IgD-negative memory B cell (primary cell): ENCODE measurements around the gene IQCH. TPM values are rescaled to one million over a fixed set of nuclear protein-coding genes. Genes with fewer than 3 reads are reported as not detected.
A peak's percentile ranks its signal among the peaks of the same experiment; 100 is the strongest.

Experiments
- H3K27ac Mint-ChIP-seq, 3 donors: one replicate each; pipeline ENCODE4 v1.8.0; 2020 to 2022; ENCODE audit warnings: mild to moderate bottlenecking in 3 of 3, mixed read lengths in 3 of 3, moderate library complexity in 1 of 3
- H3K27me3 Mint-ChIP-seq: one replicate; pipeline ENCODE4 v1.8.0; 2021; ENCODE audit warnings: mixed read lengths
- H3K36me3 Mint-ChIP-seq: one replicate; pipeline ENCODE4 v1.8.0; 2020; ENCODE audit warnings: mild to moderate bottlenecking, mixed read lengths
- H3K4me1 Mint-ChIP-seq, 3 donors: one replicate each; pipeline ENCODE4 v1.8.0; 2020 to 2022; ENCODE audit warnings: mixed read lengths in 3 of 3, mild to moderate bottlenecking in 1 of 3
- H3K4me3 Mint-ChIP-seq, 4 donors: one replicate each; pipeline ENCODE4 v1.8.0; 2020 to 2022; ENCODE audit warnings: mild to moderate bottlenecking in 4 of 4, mixed read lengths in 4 of 4, moderate library complexity in 3 of 4
- H3K9me3 Mint-ChIP-seq, 3 donors: one replicate each; pipeline ENCODE4 v1.8.0; 2020 to 2021; ENCODE audit warnings: mixed read lengths in 3 of 3, mild to moderate bottlenecking in 1 of 3
- polyA plus RNA-seq: library from polyadenylated mRNA; unstranded; fragments of 300-500 nt; fragmentation: Illumina TruSeq; gene quantifications from one replicate; pipeline ENCODE4 v1.2.3, GENCODE V29; 2021

Gene IQCH
- polyA plus RNA-seq, 1 donor from 2014 or later: 0.13 TPM

DNA sequence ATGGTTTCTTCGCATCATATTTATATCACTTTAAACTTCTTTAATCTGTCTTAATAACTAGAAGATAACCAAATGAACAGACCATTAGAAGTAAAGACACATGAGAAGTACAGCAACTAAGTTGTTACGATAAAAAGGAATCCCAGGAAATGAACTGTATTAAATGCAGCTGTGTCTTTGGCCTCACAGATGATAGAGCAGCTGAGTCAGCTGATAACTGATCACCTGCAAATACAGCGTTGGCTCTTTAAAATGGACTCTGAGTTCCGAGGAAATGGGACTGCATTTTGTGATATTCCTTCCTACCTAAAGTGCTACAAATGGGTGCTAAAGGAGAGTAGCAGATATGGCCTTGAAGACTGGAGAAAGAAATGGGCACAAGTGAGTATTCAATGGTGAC lies 145.3 kb downstream of the IQCH start:
- H3K27ac Mint-ChIP-seq: no peak overlapping the region
- H3K4me3 Mint-ChIP-seq: no peak overlapping the region
- H3K36me3 Mint-ChIP-seq: peaks cover 3% of the 10 kb centered on the region
- peaks cover 10% of the 10 kb centered on the region for H3K27me3 Mint-ChIP-seq
- H3K4me1 Mint-ChIP-seq: no peaks in the 10 kb centered on the region
- H3K9me3 Mint-ChIP-seq: peaks cover 0 to 3% (median 0%) of the 10 kb centered on the region in 3 donors

DNA sequence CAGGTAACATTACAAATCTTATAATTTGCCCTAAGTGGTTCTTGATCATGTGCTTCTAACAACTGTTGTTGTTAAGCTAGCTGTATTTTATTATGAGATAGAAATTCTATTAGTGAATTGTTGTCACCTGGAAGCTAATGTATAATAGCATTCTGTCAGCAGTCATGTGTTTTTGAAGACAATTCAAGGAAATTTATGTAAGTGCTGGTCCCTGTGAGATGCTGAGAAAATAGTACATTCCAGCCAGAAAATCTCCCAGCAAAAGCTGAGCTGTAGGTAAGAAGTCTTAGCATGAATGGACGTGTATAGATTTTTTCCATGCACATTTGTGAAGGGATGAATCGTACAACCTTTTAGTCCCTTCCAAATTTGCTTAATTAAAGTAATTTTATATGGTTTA lies 146.3 kb downstream of the IQCH start:
- no peaks in the 10 kb centered on the region for H3K4me1 Mint-ChIP-seq
- H3K27me3 Mint-ChIP-seq: peaks cover 10% of the 10 kb centered on the region
- H3K4me3 Mint-ChIP-seq: no peak overlapping the region
- H3K36me3 Mint-ChIP-seq: peaks cover 3% of the 10 kb centered on the region
- H3K27ac Mint-ChIP-seq: no peak overlapping the region
- peaks cover 0 to 3% (median 0%) of the 10 kb centered on the region in 3 donors for H3K9me3 Mint-ChIP-seq

DNA sequence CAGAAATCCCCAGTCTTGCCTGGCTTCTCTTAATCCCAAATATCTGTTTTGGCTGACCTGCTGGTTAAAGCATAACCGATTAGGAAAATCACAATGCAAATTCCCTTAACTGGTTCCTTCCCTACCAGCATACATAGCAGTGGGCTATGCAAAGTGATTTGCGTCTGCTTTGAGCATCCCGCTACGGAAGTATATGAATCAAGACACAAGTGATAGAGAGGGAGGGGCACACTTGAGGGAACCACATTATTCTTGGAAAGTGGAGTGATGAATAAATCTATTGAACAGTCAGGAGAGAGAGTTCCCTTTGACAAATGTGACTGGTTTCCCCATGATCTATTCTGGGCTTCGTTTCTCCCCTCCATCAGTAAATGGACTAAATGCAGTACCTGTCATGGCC lies 146.8 kb downstream of the IQCH start:
- peaks cover 3% of the 10 kb centered on the region for H3K36me3 Mint-ChIP-seq
- peaks cover 0 to 3% (median 0%) of the 10 kb centered on the region in 3 donors for H3K9me3 Mint-ChIP-seq
- no peaks in the 10 kb centered on the region for H3K4me1 Mint-ChIP-seq
- H3K27ac Mint-ChIP-seq: no peak overlapping the region
- H3K4me3 Mint-ChIP-seq: no peak overlapping the region
- H3K27me3 Mint-ChIP-seq: peaks cover 8% of the 10 kb centered on the region

DNA sequence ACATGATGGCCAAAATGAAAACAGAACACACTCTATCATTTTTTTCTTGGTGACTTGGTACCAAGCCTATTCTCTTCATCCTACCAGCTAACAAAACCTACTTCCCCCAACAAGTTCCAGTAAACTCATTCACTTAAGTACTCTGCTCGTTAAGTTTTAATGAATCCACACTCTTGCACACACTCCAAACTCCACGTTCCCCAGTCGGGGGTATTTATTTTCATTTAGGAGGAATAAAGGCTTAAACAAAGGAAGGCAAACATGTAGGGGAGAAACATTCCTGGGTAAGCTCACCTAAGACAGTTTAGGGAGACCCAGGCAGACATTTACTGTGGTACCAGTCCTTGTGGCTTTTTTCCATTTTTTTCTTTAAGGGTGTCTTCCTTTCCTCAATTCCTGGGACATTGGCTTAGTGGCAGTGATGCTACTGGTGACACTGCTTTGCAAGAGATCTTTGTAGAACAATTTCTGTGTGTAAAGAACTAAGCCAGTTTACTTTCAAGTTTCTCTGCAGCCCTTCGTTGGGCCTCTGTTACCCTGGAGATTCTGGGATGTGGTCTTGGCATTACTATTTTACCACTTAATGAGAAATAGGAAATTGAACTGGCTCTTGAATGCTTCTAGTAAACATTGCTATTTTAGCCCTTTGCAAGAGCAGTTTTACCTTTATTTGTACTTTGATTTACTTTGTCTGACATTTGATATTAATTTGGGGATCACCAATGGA lies 149.0 kb downstream of the IQCH start:
- peaks cover 3% of the 10 kb centered on the region for H3K36me3 Mint-ChIP-seq
- no peak overlapping the region for H3K4me3 Mint-ChIP-seq
- no peak overlapping the region for H3K27ac Mint-ChIP-seq
- peaks cover 0 to 3% (median 0%) of the 10 kb centered on the region in 3 donors for H3K9me3 Mint-ChIP-seq
- peaks cover 8% of the 10 kb centered on the region for H3K27me3 Mint-ChIP-seq
- H3K4me1 Mint-ChIP-seq: peaks cover 0 to 3% (median 0%) of the 10 kb centered on the region in 3 donors

DNA sequence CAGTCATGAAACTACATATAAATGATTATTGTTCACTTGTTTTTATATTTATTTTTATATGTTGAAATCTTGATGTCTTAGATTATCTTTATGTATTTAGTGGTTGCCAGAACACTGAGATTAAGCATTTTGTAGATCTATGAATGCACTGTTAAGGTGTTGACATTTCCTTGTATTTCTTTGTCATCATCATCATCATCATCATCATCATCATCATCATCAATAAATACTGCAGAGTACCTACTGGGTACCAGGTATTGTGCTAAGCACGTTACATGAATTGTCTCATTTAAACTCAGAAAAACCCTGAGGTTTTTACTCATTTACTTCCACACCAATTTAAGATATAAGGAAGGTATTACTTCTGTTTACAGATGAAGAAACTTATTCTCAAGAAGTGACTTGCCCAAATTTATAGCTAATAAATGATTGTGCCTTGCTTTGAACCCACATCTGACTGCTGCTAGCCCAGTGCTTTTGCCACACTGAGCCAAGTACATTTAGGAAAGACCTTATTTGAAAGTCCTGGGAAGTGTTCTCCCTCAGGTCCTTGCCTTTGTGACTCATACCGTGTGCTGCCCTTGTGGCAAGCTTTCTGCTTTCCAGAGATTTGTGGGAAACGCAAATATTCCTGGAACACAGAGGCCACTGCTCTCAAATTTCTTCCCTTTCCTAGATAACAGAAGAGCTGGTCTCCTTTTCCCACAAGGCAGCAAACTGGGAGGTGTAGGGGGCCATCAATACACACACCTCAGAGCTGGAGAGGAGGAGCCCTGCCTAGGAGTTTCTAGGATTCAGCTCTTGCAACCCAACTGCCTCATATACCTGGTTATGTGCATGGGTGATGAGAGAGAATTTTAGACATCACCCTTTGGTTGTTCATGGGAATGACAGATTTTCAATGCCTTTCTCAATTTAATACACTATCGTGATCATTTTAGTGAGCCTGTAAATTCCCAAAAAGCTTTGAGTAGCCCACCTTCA lies 150.9 kb downstream of the IQCH start:
- Mint-ChIP-seq H3K4me3 (no peak overlapping the region), H3K27me3 (peaks cover 5% of the 10 kb centered on the region)

DNA sequence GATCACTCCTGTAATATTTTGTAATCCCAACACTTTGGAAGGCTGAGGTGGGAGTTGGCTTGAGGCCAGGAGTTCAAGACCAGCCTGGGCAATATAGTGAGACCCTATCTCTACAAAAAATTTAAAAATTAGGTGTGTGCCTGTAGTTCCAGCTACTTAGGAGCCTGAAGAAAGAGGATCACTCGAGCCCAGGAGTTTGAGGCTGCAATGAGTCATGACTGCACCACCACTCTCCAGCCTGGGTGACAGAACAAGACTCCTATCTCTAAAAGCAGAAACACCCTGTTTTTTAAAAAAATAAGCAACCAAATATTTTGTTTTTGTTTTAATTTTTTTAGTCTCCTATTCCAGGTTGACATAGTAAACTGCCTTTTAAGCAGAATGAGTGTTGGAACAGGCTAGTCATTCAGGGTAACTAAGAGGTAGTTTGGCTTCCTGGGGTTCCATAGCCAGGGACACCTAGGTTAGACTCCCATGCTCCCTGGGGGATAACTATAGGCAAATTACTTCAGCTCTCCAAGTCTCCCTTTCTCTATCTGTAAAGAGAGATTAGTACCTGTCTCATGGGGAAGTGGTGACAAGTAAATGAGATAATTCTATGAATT lies 151.8 kb downstream of the IQCH start:
- peaks cover 5% of the 10 kb centered on the region for H3K27me3 Mint-ChIP-seq
- peaks cover 3% of the 10 kb centered on the region for H3K36me3 Mint-ChIP-seq
- peaks cover 0 to 3% (median 0%) of the 10 kb centered on the region in 3 donors for H3K9me3 Mint-ChIP-seq
- H3K27ac Mint-ChIP-seq: peak overlapping the region in 1 of 3 donors; percentile 29
- H3K4me1 Mint-ChIP-seq: peaks cover 0 to 3% (median 0%) of the 10 kb centered on the region in 3 donors
- H3K4me3 Mint-ChIP-seq: no peak overlapping the region

More for the DNA sequence above, 150.9 kb downstream of the IQCH start:
- Mint-ChIP-seq H3K36me3 (peaks cover 3% of the 10 kb centered on the region), H3K9me3 (peaks cover 0 to 3% (median 0%) of the 10 kb centered on the region in 3 donors), H3K27ac (no peak overlapping the region), H3K4me1 (peaks cover 0 to 3% (median 0%) of the 10 kb centered on the region in 3 donors)

DNA sequence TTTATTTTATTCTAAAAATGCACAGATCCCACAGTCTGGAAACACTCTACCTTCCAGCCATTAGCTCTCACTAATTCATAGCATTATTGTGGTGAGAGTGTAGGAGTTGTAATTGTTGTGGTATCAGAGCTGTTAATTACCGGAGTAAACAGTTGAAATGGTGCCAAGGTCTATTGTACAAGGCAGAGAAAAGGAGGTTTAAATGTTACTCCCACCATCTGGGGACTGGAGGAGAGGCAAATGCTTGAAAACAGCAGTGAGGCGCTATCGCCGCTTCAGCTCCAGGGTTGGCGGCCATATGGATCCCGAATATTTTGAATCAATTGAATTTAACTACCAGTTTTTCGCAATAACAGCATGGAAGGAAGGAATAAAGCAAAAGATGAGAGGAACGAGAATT lies 153.2 kb downstream of the IQCH start:
- no peak overlapping the region for H3K4me3 Mint-ChIP-seq
- H3K9me3 Mint-ChIP-seq: peaks cover 0 to 1% (median 0%) of the 10 kb centered on the region in 3 donors
- peaks cover 3% of the 10 kb centered on the region for H3K27me3 Mint-ChIP-seq
- H3K36me3 Mint-ChIP-seq: peaks cover 5% of the 10 kb centered on the region
- no peak overlapping the region for H3K27ac Mint-ChIP-seq
- H3K4me1 Mint-ChIP-seq: peaks cover 0 to 3% (median 0%) of the 10 kb centered on the region in 3 donors

DNA sequence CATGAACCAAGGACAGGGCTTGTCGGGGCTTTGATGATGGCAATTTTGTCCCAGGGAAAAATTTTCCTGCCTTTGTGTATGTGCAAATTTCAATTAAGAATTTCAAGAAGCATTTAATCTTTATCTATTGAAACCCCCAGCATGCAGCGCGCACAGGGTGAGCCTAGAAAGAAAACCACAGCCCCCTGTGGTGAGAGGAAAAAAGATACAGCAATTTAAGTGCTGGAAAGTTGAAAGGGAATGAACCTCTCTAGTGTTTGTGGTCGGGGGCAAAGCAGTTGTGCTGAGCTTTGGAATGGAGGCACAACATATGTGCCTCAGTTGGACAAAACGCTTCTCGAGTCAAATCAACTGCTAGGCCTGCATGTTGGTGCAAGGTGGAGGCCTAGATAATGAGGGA lies 154.6 kb downstream of the IQCH start:
- H3K36me3 Mint-ChIP-seq: peaks cover 7% of the 10 kb centered on the region
- H3K9me3 Mint-ChIP-seq: no peaks in the 10 kb centered on the region
- H3K27me3 Mint-ChIP-seq: peaks cover 2% of the 10 kb centered on the region
- peaks cover 0 to 3% (median 0%) of the 10 kb centered on the region in 3 donors for H3K4me1 Mint-ChIP-seq
- no peak overlapping the region for H3K27ac Mint-ChIP-seq
- no peak overlapping the region for H3K4me3 Mint-ChIP-seq

DNA sequence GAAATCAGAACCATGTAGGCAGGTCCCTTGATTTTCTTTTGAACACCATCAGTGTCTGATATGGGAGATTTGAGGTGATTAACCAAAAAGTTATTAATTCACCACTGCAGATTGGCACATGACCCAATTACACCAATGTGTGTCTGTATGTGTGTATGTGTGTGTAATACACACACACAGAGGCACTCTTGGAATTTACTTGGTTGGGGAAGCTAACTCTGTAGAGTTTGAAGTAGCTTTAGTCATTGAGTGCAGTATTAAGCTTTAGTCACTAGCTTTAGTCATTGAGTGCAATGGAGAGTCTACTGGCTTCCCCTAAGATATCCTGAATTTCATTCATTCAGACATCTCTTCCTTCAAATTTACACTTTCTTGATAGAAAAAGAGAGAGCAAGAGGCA lies 156.9 kb downstream of the IQCH start:
- Mint-ChIP-seq H3K9me3 (no peaks in the 10 kb centered on the region), H3K4me1 (peaks cover 0 to 3% (median 0%) of the 10 kb centered on the region in 3 donors)

DNA sequence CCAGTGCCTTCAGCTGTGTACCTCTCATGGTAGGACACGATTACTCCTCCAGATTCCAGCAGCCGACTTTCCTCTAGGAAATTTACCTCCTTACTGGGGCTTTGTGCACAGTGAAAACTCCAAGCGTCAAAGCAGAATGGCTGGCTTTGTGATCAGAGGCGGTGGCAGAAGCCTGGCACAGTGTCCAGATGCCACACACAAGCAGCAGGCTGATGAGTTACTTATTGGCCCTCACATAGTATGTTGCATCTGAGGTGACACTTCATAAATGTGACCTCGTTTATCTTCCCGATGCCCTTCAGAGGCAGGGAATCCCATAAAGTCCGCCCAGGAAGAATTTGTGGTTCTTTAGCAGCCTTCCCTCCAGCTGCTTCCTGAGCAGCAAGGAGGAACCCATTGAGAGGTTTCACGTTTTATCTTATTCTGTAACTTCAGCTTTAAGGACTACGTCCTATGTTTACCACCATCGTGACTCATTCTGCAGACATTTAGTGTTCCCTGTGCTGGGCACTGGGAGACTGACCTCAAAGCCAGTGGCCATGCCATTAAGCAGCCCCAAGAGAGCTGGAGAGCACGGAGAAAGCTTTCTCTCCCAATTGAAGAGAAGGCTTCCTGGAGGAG lies 159.3 kb downstream of the IQCH start:
- no peaks in the 10 kb centered on the region for H3K4me1 Mint-ChIP-seq
- H3K36me3 Mint-ChIP-seq: peaks cover 13% of the 10 kb centered on the region
- no peak overlapping the region for H3K4me3 Mint-ChIP-seq
- no peaks in the 10 kb centered on the region for H3K9me3 Mint-ChIP-seq
- no peak overlapping the region for H3K27ac Mint-ChIP-seq
- peaks cover 9% of the 10 kb centered on the region for H3K27me3 Mint-ChIP-seq

More for the DNA sequence above, 156.9 kb downstream of the IQCH start:
- no peak overlapping the region for H3K4me3 Mint-ChIP-seq
- no peak overlapping the region for H3K27ac Mint-ChIP-seq
- peaks cover 13% of the 10 kb centered on the region for H3K36me3 Mint-ChIP-seq
- H3K27me3 Mint-ChIP-seq: peaks cover 11% of the 10 kb centered on the region

DNA sequence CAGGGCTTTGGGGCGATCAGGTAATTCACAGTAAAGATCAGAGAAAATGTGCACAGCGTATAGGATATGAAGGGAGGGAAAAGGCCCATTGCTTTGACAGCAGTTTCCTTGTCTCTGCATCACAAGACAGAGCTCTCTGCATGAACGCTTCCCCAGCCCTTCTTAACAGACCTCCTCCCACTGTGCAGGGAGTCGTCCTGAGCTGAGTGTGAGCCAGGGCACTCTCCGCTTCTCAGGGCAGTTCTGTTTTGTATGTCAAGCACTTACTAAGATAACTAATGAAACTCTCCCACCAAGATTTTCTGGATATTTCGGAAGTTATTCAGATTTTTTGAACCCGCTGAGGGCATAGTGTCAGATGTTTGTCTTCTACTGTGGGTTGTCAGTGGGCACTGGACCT lies 160.6 kb downstream of the IQCH start:
- peaks cover 13% of the 10 kb centered on the region for H3K36me3 Mint-ChIP-seq
- no peak overlapping the region for H3K27ac Mint-ChIP-seq
- H3K4me1 Mint-ChIP-seq: no peaks in the 10 kb centered on the region
- H3K27me3 Mint-ChIP-seq: peaks cover 9% of the 10 kb centered on the region
- no peak overlapping the region for H3K4me3 Mint-ChIP-seq
- no peaks in the 10 kb centered on the region for H3K9me3 Mint-ChIP-seq

DNA sequence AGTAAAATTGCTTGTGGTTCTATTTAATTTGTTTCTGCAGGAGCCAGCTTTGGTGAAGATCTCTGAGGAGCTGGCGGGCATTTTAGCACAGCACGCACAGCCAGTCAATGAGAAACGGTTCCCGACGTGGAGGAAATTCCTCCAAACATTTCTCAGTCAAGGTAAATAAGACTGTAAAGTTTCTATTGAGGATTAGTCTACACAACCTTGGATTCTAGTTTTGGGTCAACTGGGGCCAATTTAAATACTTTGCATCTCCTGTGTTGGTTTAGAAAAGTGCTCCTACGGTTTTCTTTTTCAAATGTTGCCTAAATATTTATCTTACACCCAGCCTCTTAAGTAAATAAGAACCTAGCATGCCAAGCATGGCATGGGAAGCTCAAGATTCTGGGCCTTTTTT lies 162.3 kb downstream of the IQCH start:
- Mint-ChIP-seq H3K36me3 (peaks cover 13% of the 10 kb centered on the region), H3K4me3 (no peak overlapping the region), H3K4me1 (no peaks in the 10 kb centered on the region)

DNA sequence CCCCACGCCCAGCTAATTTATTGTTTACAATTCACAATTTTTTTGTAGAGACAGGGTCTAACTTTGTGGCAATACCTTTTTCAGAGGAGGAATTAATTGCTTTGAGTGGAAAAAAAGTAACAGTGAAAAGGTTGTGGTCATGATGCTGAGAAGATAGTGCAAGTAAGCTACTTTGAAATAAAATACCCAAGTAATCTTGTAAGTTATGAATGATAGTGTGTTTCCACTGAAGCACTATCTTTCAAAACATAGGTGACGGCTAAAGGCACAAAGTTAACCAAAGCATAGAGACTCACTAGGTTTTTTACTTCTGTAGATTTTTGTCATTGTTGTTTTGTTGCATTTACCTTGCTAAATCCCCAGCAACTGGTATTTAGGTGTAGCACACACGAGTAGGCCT lies 165.1 kb downstream of the IQCH start:
- no peak overlapping the region for H3K27ac Mint-ChIP-seq
- H3K9me3 Mint-ChIP-seq: no peaks in the 10 kb centered on the region
- H3K4me1 Mint-ChIP-seq: no peaks in the 10 kb centered on the region
- peaks cover 6% of the 10 kb centered on the region for H3K36me3 Mint-ChIP-seq
- H3K4me3 Mint-ChIP-seq: no peak overlapping the region
- peaks cover 7% of the 10 kb centered on the region for H3K27me3 Mint-ChIP-seq

More for the DNA sequence above, 162.3 kb downstream of the IQCH start:
- Mint-ChIP-seq H3K9me3 (no peaks in the 10 kb centered on the region), H3K27me3 (peaks cover 9% of the 10 kb centered on the region), H3K27ac (no peak overlapping the region)

DNA sequence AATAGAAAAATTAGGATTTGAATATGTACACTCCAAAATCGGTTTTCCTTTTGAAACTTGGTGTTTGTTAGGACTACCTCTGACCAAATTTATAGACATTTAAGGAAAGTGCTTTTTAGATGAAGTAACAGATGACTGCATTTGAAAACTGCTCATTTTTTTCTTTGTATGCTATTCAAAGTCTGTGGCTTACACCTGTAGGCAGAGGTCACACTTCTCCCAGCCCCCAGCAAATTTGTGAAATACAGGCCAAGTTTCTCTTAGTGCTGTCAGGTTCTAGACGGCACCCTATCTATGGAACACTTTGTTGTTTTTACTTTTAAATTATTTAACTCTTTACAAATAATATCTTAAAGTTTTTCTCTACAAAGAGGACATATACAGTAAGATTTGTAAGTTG lies 165.6 kb downstream of the IQCH start:
- no peaks in the 10 kb centered on the region for H3K9me3 Mint-ChIP-seq
- peaks cover 4% of the 10 kb centered on the region for H3K27me3 Mint-ChIP-seq
- no peak overlapping the region for H3K27ac Mint-ChIP-seq
- no peaks in the 10 kb centered on the region for H3K4me1 Mint-ChIP-seq
- H3K36me3 Mint-ChIP-seq: peaks cover 4% of the 10 kb centered on the region
- no peak overlapping the region for H3K4me3 Mint-ChIP-seq
